ENCODE results near the gene GABRG3.
"Not testable (repeated sequence)": the region's sequence is repeated elsewhere in the genome, so short reads cannot be mapped to it uniquely, and the experiment has no call there.

GABRG3 gene

DNA sequence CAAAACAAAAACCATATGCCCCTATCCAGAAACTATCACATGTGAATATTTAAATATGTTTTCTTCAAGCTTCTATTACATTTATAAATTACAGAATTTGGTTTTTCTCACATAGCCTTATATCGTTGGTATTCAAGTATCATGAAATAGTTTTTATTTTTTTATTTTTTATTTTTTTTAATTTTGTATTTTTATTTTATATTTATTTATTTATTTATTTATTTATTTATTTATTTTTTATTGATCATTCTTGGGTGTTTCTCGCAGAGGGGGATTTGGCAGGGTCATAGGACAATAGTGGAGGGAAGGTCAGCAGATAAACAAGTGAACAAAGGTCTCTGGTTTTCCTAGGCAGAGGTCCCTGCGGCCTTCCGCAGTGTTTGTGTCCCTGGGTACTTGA lies 32.0 kb downstream of the GABRG3 start:
- not testable (repeated sequence) for DNase-seq

DNA sequence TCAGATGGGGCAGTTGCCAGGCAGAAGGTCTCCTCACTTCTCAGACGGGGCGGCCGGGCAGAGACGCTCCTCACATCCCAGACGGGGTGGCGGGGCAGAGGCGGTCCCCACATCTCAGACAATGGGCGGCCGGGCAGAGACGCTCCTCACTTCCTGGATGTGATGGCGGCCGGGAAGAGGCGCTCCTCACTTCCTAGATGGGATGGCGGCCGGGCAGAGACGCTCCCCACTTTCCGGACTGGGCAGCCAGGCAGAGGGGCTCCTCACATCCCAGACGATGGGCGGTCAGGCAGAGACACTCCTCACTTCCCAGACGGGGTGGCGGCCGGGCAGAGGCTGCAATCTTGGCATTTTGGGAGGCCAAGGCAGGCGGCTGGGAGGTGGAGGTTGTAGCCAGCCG lies 33.2 kb downstream of the GABRG3 start:
- not testable (repeated sequence) for DNase-seq

DNA sequence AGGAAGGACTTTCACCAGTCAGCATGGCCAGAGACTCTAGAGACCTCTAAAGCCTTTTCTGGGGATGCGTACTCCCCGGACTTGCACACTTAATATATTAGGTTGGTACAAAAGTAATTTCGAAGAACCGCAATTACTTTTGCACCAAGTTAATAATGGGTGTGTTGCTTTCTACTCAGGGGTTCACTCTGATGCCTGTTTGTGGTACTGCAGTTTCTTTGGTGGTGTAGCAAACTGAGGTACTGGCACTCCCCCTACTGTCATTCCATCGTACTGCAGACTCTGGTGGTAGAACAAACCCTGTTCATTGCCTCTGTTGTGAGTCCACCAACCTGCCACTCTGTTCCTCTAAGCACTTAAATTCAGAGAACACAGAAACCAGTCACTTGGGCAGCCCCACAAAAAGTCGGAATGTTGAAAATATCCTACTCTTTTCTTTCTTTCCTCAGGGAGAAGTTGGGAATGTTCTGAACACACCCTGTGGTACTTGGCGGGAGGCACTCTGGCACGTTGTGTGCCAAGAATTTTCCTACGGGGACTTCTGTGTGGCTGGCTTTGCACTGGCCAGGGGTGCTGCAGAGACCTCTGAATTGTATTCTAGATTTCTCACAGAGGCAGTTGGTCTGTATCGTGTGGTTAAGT lies 46.3 kb downstream of the GABRG3 start:
- DNase-seq, result peak; percentile 12 to 46

DNA sequence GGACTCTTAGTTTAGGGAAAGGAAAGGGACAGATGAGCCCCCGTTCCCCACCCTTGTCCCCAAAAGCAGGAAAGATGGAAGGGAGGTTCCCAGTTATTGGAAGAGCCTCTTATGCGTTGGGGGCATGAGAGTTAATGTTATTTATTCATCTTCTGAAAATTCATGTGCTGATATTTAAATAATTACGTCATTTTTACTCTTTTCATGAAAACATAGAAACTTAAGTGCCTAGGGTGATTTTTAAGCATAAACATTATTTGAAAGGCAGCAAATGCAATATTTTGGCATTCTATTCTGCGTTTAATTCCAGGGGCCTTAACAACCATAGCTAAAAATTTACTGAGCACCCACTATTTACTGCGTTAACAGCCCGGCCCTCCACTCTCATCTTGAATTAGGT lies 48.7 kb downstream of the GABRG3 start:
- DNase-seq, result no peak

- no peak for DNase-seq
Measured at GRCh38 chr15:27025481-27025966, 54.5 kb downstream of the GABRG3 start.

DNA sequence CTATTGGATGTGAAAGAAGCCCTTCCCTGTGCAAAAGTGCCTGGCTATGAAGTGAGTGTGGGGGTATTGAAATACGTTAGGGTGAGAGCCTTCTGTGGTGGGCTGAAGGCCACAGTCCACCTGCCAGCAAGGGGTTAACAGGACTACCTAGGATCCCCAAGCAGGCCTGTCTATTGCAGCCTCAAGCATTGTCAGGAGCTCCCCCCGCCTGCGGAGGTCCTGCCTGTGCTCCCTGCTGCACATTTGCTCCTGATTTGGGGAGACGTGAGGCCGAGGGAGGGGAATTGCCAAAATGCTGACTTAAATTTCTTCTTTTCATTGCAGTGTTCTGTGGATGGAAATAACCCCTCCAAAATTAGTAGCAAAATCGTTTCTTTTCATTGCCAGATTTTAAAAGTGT lies 56.2 kb downstream of the GABRG3 start:
- DNase-seq, result no peak

DNA sequence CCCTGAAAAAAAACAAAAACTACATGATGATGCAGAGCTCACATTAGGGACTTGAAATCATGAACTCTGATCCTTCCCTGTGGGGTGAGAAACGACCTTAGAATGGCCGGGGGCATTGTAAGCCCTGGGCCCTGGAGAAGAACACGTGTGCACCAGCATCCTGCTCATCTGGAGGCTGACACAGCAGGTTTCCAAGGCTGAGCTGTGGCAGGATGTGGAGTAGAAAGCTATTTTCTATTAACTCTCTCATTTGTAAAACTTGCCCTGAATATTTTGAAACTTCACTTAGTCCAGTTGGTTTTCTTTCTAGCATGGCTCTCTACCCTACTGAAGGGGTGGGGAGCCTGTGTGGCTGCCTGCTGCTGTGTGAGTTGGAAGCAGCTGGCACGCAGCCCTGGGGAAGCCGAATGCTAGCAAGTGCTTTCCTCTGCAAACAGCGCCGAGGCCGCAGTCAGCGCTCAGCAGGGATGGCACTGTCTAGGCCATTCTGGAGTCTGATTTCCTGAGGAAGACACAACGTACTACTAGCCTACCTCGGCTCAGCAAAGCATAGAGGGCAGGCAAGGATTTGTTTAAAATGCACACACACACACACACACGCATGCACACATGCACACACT lies 58.0 kb downstream of the GABRG3 start:
- peak; percentile 31 to 54 for DNase-seq

- DNase-seq, result no peak
Measured at GRCh38 chr15:27036210-27036609, 65.2 kb downstream of the GABRG3 start.

GRCh38 chr15:27037501-27037900 lies 66.5 kb downstream of the GABRG3 start:
- DNase-seq, result no peak

GRCh38 chr15:27039152-27039551 lies 68.2 kb downstream of the GABRG3 start:
- no peak for DNase-seq

- no peak for DNase-seq
Measured at GRCh38 chr15:27042230-27042629, 71.2 kb downstream of the GABRG3 start.

- no peak for DNase-seq
Measured at GRCh38 chr15:27042646-27043045, 71.7 kb downstream of the GABRG3 start.

GRCh38 chr15:27043770-27044169 lies 72.8 kb downstream of the GABRG3 start:
- no peak for DNase-seq

GRCh38 chr15:27045796-27046195 lies 74.8 kb downstream of the GABRG3 start:
- peak in 1 of 2 experiments; percentile 26 for DNase-seq

DNA sequence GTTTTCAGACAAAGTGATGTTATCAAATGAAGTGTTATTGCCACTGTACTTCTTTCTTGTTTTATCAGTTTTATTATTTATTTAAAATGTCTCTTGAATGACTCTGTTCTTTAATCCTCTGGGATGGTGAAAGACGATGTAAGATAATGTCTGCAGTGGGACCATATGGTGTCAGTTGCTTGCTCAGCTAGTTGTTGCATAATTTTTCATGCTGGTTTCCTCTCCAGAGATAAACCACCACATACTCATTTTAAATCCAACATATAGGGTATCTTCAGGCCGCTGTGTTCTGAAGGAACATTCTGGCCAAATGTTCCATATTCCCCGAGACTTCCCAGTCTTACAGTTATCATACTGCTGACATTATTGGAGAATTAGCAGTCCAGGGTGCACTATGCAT lies 75.9 kb downstream of the GABRG3 start:
- DNase-seq, result no peak

DNA sequence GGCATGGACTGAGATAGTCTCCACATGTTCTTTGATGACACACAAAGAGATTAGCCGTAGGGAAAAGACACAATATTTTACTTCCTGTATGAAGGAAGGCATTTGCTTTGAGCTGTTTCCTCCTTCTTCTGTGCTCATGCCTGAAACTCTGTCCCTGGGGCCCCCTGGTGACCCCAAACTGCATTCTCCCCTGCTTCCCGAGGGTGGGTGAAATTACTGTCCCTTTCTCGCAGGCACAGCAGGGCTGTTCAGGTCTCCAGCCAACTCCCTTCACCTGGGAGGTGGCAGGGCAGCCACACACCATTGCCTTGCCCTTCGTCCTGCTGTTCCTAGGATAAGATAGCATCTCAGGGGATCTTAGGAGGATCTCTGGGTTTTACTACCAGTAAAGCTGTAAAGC lies 79.2 kb downstream of the GABRG3 start:
- DNase-seq, result no peak

DNA sequence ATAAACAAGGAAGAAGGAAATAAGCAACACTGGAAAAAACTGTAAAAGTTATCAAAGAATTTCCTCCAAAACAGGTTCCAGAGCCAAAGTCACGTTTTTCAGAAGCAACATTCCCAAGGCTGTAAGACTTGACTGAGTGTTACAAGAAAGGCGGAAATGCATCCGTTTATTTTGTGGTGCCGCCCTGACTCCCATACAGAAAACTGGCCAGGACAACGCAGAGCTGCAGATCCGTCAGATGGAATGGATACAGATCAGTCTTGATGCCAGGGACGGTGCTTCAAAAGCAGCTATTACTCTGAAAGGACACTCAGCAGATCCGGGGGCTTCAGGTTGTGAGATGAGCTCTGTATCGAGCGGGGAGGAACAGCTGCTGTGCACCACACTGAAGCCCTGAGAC lies 83.4 kb downstream of the GABRG3 start:
- DNase-seq, result no peak

- DNase-seq, result no peak
Measured at GRCh38 chr15:27057904-27058645, 87.1 kb downstream of the GABRG3 start.

- no peak for DNase-seq
Measured at GRCh38 chr15:27058939-27059338, 88.0 kb downstream of the GABRG3 start.

- peak; percentile 47 to 54 for DNase-seq
Measured at GRCh38 chr15:27059610-27060202, 88.7 kb downstream of the GABRG3 start.

- DNase-seq, result no peak
Measured at GRCh38 chr15:27061739-27062138, 90.8 kb downstream of the GABRG3 start.

- DNase-seq, result peak in 1 of 2 experiments; percentile 30
Measured at GRCh38 chr15:27062951-27063350, 92.0 kb downstream of the GABRG3 start.

GRCh38 chr15:27064080-27064479 lies 93.1 kb downstream of the GABRG3 start:
- no peak for DNase-seq

- no peak for DNase-seq
Measured at GRCh38 chr15:27065151-27065550, 94.2 kb downstream of the GABRG3 start.
